NT2/D1 (cell line): Measurements from ENCODE around the gene SEC22A.

ENCODE experiments used
- DNase-seq: peaks from one replicate; pipeline ENCODE4 v3.0.0-alpha.2; 2011; ENCODE audit warnings: low read depth, low spot score
- H3K27me3 ChIP-seq: 2 replicates; pipeline ENCODE4 v1.6.0; 2011; ENCODE audit warnings: mild to moderate bottlenecking; ENCODE audit not compliant: insufficient read length, insufficient read depth
- H3K36me3 ChIP-seq: 2 replicates; pipeline ENCODE4 v1.6.1; 2011; ENCODE audit warnings: mild to moderate bottlenecking, low read length, mixed read lengths; ENCODE audit not compliant: insufficient read depth, insufficient read length
- H3K4me1 ChIP-seq: 2 replicates; pipeline ENCODE4 v1.5.1; 2011; ENCODE audit not compliant: insufficient read depth, insufficient read length
- H3K4me3 ChIP-seq: 2 replicates; pipeline ENCODE4 v1.5.1; 2011; ENCODE audit warnings: low read depth; ENCODE audit not compliant: insufficient read length
- H3K9ac ChIP-seq: 2 replicates; pipeline ENCODE4 v1.6.0; 2011; ENCODE audit warnings: low read depth; ENCODE audit not compliant: insufficient read length
- H3K9me3 ChIP-seq: 2 replicates; pipeline ENCODE4 v1.5.1; 2011; ENCODE audit warnings: mild to moderate bottlenecking, low read length; ENCODE audit not compliant: insufficient read depth
- SUZ12 ChIP-seq: IDR thresholded peaks from 2 replicates; pipeline ENCODE4 v1.6.1; 2011; ENCODE audit not compliant: insufficient read length, insufficient read depth; ENCODE audit errors: extremely low read depth
- YY1 ChIP-seq: IDR thresholded peaks from 2 replicates; pipeline ENCODE4 v1.6.1; 2011; ENCODE audit not compliant: insufficient read length, insufficient read depth
- ZNF274 ChIP-seq: IDR thresholded peaks from 2 replicates; pipeline ENCODE4 v1.6.1; 2011; ENCODE audit warnings: mild to moderate bottlenecking, low read depth, low read length

SEC22A gene

DNA sequence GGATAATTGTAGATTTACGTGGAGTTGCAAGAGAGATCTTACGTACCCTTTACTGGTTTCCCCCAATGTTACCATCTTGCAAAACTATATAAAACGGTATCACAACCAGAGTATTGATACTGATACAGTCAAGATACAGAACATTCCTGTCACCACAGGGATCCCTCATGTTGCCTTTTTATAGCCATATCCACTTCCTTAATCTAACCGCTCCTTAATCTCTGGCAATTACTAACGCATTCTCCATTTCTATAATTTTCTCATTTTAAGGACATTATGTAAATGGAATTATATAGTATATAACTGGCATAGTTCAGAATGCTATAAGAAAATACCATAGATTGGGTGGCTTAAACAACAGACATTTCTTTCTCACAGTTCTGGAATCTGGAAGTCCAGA, 61.1 kb downstream of the SEC22A start:
- no peaks in the 10 kb centered on the region for H3K27me3 ChIP-seq
- TF ChIP-seq YY1 (no peak), SUZ12 (no peak), ZNF274 (no peak)
- DNase-seq: no peak
- H3K4me3 ChIP-seq: no peak overlapping the region
- H3K9ac ChIP-seq: no peak overlapping the region
- no peaks in the 10 kb centered on the region for H3K36me3 ChIP-seq
- no peaks in the 10 kb centered on the region for H3K9me3 ChIP-seq
- no peaks in the 10 kb centered on the region for H3K4me1 ChIP-seq

DNA sequence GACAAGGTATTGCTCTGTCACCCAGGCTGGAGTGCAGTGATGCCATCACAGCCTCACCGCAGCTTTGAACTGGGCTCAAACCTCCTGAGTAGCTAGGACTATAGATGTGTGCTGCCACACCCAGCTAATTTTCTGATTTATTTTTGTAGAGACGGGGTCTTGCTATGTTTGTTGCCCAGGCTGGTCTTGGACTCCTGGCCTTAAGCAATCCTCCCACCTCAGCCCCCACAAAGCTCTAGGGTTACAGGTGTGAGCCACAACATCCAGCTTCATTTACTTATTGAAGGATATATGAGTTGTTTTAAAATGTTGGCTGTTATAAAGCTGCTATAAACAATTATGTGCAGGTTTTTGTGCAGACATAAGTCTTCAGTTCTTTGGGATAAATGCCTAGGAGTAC, 62.2 kb downstream of the SEC22A start:
- no peak for TF ChIP-seq YY1
- no peak for TF ChIP-seq SUZ12
- no peak for TF ChIP-seq ZNF274
- Histone ChIP-seq H3K9me3 (no peaks in the 10 kb centered on the region), H3K4me3 (no peak overlapping the region), H3K9ac (no peak overlapping the region), H3K27me3 (no peaks in the 10 kb centered on the region), H3K36me3 (no peaks in the 10 kb centered on the region), H3K4me1 (no peaks in the 10 kb centered on the region)
- no peak for DNase-seq

- Histone ChIP-seq H3K4me3 (no peak overlapping the region), H3K9me3 (peaks cover 8% of the 10 kb centered on the region; the same call in 1 of the 2 replicates), H3K27me3 (no peaks in the 10 kb centered on the region), H3K36me3 (peaks cover 5% of the 10 kb centered on the region), H3K9ac (no peak overlapping the region), H3K4me1 (no peaks in the 10 kb centered on the region)
- no peak for DNase-seq
- TF ChIP-seq YY1 (no peak), ZNF274 (no peak), SUZ12 (no peak)
These were observed 66.1 kb downstream of the SEC22A start for GRCh38 chr3:123267821-123268220.

- Histone ChIP-seq H3K9ac (no peak overlapping the region), H3K4me3 (no peak overlapping the region), H3K4me1 (no peaks in the 10 kb centered on the region), H3K9me3 (peaks cover 8% of the 10 kb centered on the region; the same call in 1 of the 2 replicates), H3K27me3 (no peaks in the 10 kb centered on the region), H3K36me3 (peaks cover 5% of the 10 kb centered on the region)
- TF ChIP-seq YY1 (no peak), ZNF274 (no peak), SUZ12 (no peak)
- no peak for DNase-seq
These were observed 69.1 kb downstream of the SEC22A start for GRCh38 chr3:123270818-123271217.

GRCh38 chr3:123271466-123272159, 69.9 kb downstream of the SEC22A start:
- no peak overlapping the region for H3K4me3 ChIP-seq

DNA sequence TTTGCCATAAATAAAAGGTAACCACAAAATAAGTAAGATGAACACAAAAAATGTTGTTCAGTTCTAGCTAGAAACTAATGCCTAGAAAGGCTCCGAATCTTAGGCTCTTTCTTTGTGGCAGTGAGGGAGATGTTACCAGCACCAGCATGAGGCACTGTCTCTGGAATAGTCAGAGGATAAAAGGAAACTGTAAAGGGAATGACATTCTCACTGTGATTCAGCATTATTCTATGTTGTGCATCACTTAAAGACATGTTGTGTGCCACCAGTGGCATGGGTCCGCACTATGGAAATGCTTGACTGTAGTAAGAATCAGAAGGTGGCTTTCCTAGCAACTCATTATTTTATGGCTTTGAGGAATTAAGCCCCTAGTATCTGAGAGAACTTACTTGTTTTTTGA, 70.8 kb downstream of the SEC22A start:
- no peak overlapping the region for H3K9ac ChIP-seq

More at GRCh38 chr3:123271466-123272159, 69.9 kb downstream of the SEC22A start:
- Histone ChIP-seq H3K4me1 (no peaks in the 10 kb centered on the region), H3K27me3 (no peaks in the 10 kb centered on the region), H3K36me3 (peaks cover 5% of the 10 kb centered on the region), H3K9me3 (peaks cover 8% of the 10 kb centered on the region; the same call in 1 of the 2 replicates), H3K9ac (no peak overlapping the region)
- no peak for DNase-seq
- TF ChIP-seq YY1 (no peak), ZNF274 (no peak), SUZ12 (no peak)

GRCh38 chr3:123275691-123276090, 73.9 kb downstream of the SEC22A start:
- H3K27me3 ChIP-seq: no peaks in the 10 kb centered on the region
- TF ChIP-seq ZNF274 (no peak), SUZ12 (no peak), YY1 (no peak)
- peaks cover 8% of the 10 kb centered on the region; the same call in 1 of the 2 replicates for H3K9me3 ChIP-seq
- no peak for DNase-seq
- H3K4me1 ChIP-seq: no peaks in the 10 kb centered on the region
- H3K36me3 ChIP-seq: peaks cover 5% of the 10 kb centered on the region
- no peak overlapping the region for H3K4me3 ChIP-seq
- no peak overlapping the region for H3K9ac ChIP-seq

More for the DNA sequence above, 70.8 kb downstream of the SEC22A start:
- TF ChIP-seq SUZ12: no peak
- TF ChIP-seq ZNF274: no peak
- no peak for TF ChIP-seq YY1
- peaks cover 5% of the 10 kb centered on the region for H3K36me3 ChIP-seq
- no peak overlapping the region for H3K4me3 ChIP-seq
- no peaks in the 10 kb centered on the region for H3K27me3 ChIP-seq
- H3K9me3 ChIP-seq: peaks cover 8% of the 10 kb centered on the region; the same call in 1 of the 2 replicates
- H3K4me1 ChIP-seq: no peaks in the 10 kb centered on the region
- no peak for DNase-seq
